Loucy (cell line): ENCODE data around the gene CNTN2.

Source experiments
- CTCF ChIP-seq: fragments of 200-600 bp; sonication (generic); conservative IDR thresholded peaks from 2 replicates; pipeline ENCODE4 v1.5.1; 2014; ENCODE audit warnings: mild to moderate bottlenecking, antibody characterized with exemption, low read length
- EZH2phosphoT487 ChIP-seq: fragments of 200-600 bp; IDR thresholded peaks from 2 replicates; pipeline ENCODE4 v1.6.1; 2018; ENCODE audit warnings: antibody characterized with exemption, mild to moderate bottlenecking, moderate library complexity, borderline replicate concordance

GRCh38 chr1:205012391-205013140 is 30.4 kb upstream of the CNTN2 start:
- TF ChIP-seq CTCF (no peak), EZH2phosphoT487 (no peak)
